Trophoblast cell (in vitro differentiated cells and primary cell): ENCODE results near the gene PPP1R3C.

Experiments used
- DNase-seq, 2 donors: peaks; one replicate each; pipeline ENCODE4 v3.0.0-alpha.2; 2016
- H2AFZ ChIP-seq: 2 replicates; pipeline ENCODE4 v1.6.1; 2013; ENCODE audit warnings: low read length, moderate library complexity, mild to moderate bottlenecking; ENCODE audit not compliant: insufficient read depth, poor library complexity
- H2AK5ac ChIP-seq: 2 replicates; pipeline ENCODE4 v1.6.1; 2013; ENCODE audit warnings: mild to moderate bottlenecking, low read length
- H2BK120ac ChIP-seq: 2 replicates; pipeline ENCODE4 v1.6.1; 2013; ENCODE audit warnings: low read length, mild to moderate bottlenecking, moderate library complexity; ENCODE audit not compliant: insufficient read depth, poor library complexity
- H2BK12ac ChIP-seq: 2 replicates; pipeline ENCODE4 v1.6.1; 2013; ENCODE audit warnings: mild to moderate bottlenecking, low read length, moderate library complexity
- H2BK5ac ChIP-seq: 2 replicates; pipeline ENCODE4 v1.6.1; 2013; ENCODE audit warnings: low read length, low read depth, moderate library complexity, mild to moderate bottlenecking; ENCODE audit not compliant: poor library complexity
- H3K14ac ChIP-seq: 2 replicates; pipeline ENCODE4 v1.6.1; 2013; ENCODE audit warnings: mild to moderate bottlenecking, low read length
- H3K18ac ChIP-seq: 2 replicates; pipeline ENCODE4 v1.6.1; 2013; ENCODE audit warnings: mild to moderate bottlenecking, low read length
- H3K23ac ChIP-seq: 2 replicates; pipeline ENCODE4 v1.6.1; 2013; ENCODE audit warnings: low read length
- H3K27ac ChIP-seq: 2 replicates; pipeline ENCODE4 v1.5.1; 2013; ENCODE audit warnings: low read depth, mild to moderate bottlenecking, inconsistent platforms, low read length, moderate library complexity
- H3K27me3 ChIP-seq: 2 replicates; pipeline ENCODE4 v1.6.1; 2013; ENCODE audit warnings: inconsistent platforms, mild to moderate bottlenecking, low read length, moderate library complexity; ENCODE audit not compliant: insufficient read depth
- H3K36me3 ChIP-seq, 2 experiments: 1 replicate in 1 of 2; 2 replicates in 1 of 2; pipeline ENCODE4 v1.6.1; 2013; ENCODE audit warnings: low read length in 2 of 2, mild to moderate bottlenecking in 2 of 2, moderate library complexity in 1 of 2; ENCODE audit not compliant: insufficient read depth in 2 of 2, control insufficient read depth in 1 of 2
- H3K4ac ChIP-seq: 2 replicates; pipeline ENCODE4 v1.6.1; 2013; ENCODE audit warnings: low read depth, mild to moderate bottlenecking, low read length, moderate library complexity
- H3K4me1 ChIP-seq, 2 experiments: 1 replicate in 1 of 2; 2 replicates in 1 of 2; pipeline ENCODE4 v1.6.1; 2013; ENCODE audit warnings: low read length in 2 of 2, mild to moderate bottlenecking in 2 of 2, moderate library complexity in 1 of 2; ENCODE audit not compliant: insufficient read depth in 2 of 2, control insufficient read depth in 1 of 2
- H3K4me2 ChIP-seq: 2 replicates; pipeline ENCODE4 v1.6.1; 2013; ENCODE audit warnings: inconsistent platforms, mild to moderate bottlenecking, low read length, moderate library complexity
- H3K4me3 ChIP-seq: 2 replicates; pipeline ENCODE4 v1.5.1; 2013; ENCODE audit warnings: mild to moderate bottlenecking, low read depth, low read length, inconsistent platforms
- H3K79me1 ChIP-seq: one replicate; pipeline ENCODE4 v1.6.1; 2013; ENCODE audit warnings: low read length
- H3K79me2 ChIP-seq: 2 replicates; pipeline ENCODE4 v1.6.1; 2013; ENCODE audit warnings: low read length, mild to moderate bottlenecking; ENCODE audit not compliant: control insufficient read depth, insufficient read depth, poor library complexity
- H3K9ac ChIP-seq: 2 replicates; pipeline ENCODE4 v1.6.1; 2013; ENCODE audit warnings: mild to moderate bottlenecking, low read length
- H3K9me3 ChIP-seq: 2 replicates; pipeline ENCODE4 v1.6.1; 2013; ENCODE audit warnings: low read depth, mild to moderate bottlenecking, control low read depth, inconsistent platforms, low read length; ENCODE audit not compliant: insufficient read depth
- H4K12ac ChIP-seq: 2 replicates; pipeline ENCODE4 v1.6.1; 2013; ENCODE audit warnings: low read depth, mild to moderate bottlenecking, low read length, moderate library complexity
- H4K8ac ChIP-seq: 2 replicates; pipeline ENCODE4 v1.6.1; 2013; ENCODE audit warnings: low read depth, mild to moderate bottlenecking, low read length, moderate library complexity
- H4K91ac ChIP-seq: one replicate; pipeline ENCODE4 v1.6.1; 2013; ENCODE audit warnings: low read depth, mild to moderate bottlenecking, low read length, moderate library complexity
- WGBS: extraction: QIAGEN DNeasy Blood & Tissue Kit; methylation state at CpG from one replicate; pipeline ENCODE4 v1.1.7; 2013; ENCODE audit warnings: missing lambda C conversion rate; ENCODE audit not compliant: insufficient read length, insufficient coverage; ENCODE audit errors: extremely low coverage; 5-methylcytosine and 5-hydroxymethylcytosine counted together

PPP1R3C gene

GRCh38 chr10:91607646-91608403 lies 25.0 kb downstream of the PPP1R3C start:
- H2BK12ac ChIP-seq, result no peak overlapping the region
- H2BK5ac ChIP-seq, result no peak overlapping the region
- H3K9me3 ChIP-seq, result no peaks in the 10 kb centered on the region
- no peak overlapping the region for H3K27ac ChIP-seq
- DNase-seq, result no peak
- H4K12ac ChIP-seq, result no peak overlapping the region
- H4K8ac ChIP-seq, result no peak overlapping the region
- no peak overlapping the region for H2AK5ac ChIP-seq
- no peak overlapping the region for H3K18ac ChIP-seq
- H2AFZ ChIP-seq, result no peak overlapping the region
- H3K79me1 ChIP-seq, result no peaks in the 10 kb centered on the region
- no peak overlapping the region for H3K9ac ChIP-seq
- no peak overlapping the region for H2BK120ac ChIP-seq
- H3K79me2 ChIP-seq, result no peaks in the 10 kb centered on the region
- no peak overlapping the region for H3K4me3 ChIP-seq
- no peak overlapping the region for H4K91ac ChIP-seq
- no CpG with 5 or more reads among the region's 5 CpGs for WGBS
- H3K4me2 ChIP-seq, result no peak overlapping the region
- H3K27me3 ChIP-seq, result no peaks in the 10 kb centered on the region
- H3K4ac ChIP-seq, result no peak overlapping the region
- no peaks in the 10 kb centered on the region for H3K4me1 ChIP-seq
- no peak overlapping the region for H3K23ac ChIP-seq
- H3K14ac ChIP-seq, result no peak overlapping the region
- no peaks in the 10 kb centered on the region for H3K36me3 ChIP-seq

GRCh38 chr10:91605968-91606367 lies 26.9 kb downstream of the PPP1R3C start:
- no peak overlapping the region for H2BK120ac ChIP-seq
- no peak overlapping the region for H3K23ac ChIP-seq
- no peak overlapping the region for H2AK5ac ChIP-seq
- no peak overlapping the region for H4K12ac ChIP-seq
- H3K27ac ChIP-seq, result no peak overlapping the region
- no peak overlapping the region for H2BK5ac ChIP-seq
- no peaks in the 10 kb centered on the region for H3K79me1 ChIP-seq
- no peak overlapping the region for H3K4ac ChIP-seq
- H3K4me3 ChIP-seq, result no peak overlapping the region
- H3K9me3 ChIP-seq, result no peaks in the 10 kb centered on the region
- no peak overlapping the region for H3K4me2 ChIP-seq
- H4K8ac ChIP-seq, result no peak overlapping the region
- no peaks in the 10 kb centered on the region for H3K79me2 ChIP-seq
- no peak overlapping the region for H2AFZ ChIP-seq
- DNase-seq, result no peak
- no peak overlapping the region for H3K9ac ChIP-seq
- H3K27me3 ChIP-seq, result no peaks in the 10 kb centered on the region
- no peak overlapping the region for H3K18ac ChIP-seq
- no peak overlapping the region for H3K14ac ChIP-seq
- no peak overlapping the region for H2BK12ac ChIP-seq
- H3K4me1 ChIP-seq, result no peaks in the 10 kb centered on the region
- no peak overlapping the region for H4K91ac ChIP-seq
- H3K36me3 ChIP-seq, result no peaks in the 10 kb centered on the region

GRCh38 chr10:91604553-91605534 lies 28.0 kb downstream of the PPP1R3C start:
- no peak overlapping the region for H4K12ac ChIP-seq
- WGBS, result no CpG with 5 or more reads among the region's 3 CpGs

GRCh38 chr10:91603931-91604331 lies 28.9 kb downstream of the PPP1R3C start:
- Histone ChIP-seq H3K14ac (no peak overlapping the region), H3K18ac (no peak overlapping the region), H3K4me3 (no peak overlapping the region), H3K27me3 (no peaks in the 10 kb centered on the region), H3K9me3 (no peaks in the 10 kb centered on the region), H2BK12ac (no peak overlapping the region), H3K79me1 (no peaks in the 10 kb centered on the region), H3K27ac (no peak overlapping the region), H4K91ac (no peak overlapping the region), H3K4me2 (no peak overlapping the region), H2AFZ (no peak overlapping the region), H3K4me1 (no peaks in the 10 kb centered on the region), H2AK5ac (no peak overlapping the region), H3K9ac (no peak overlapping the region), H3K79me2 (no peaks in the 10 kb centered on the region), H2BK5ac (no peak overlapping the region), H3K36me3 (no peaks in the 10 kb centered on the region), H2BK120ac (no peak overlapping the region), H4K12ac (no peak overlapping the region), H4K8ac (no peak overlapping the region), H3K23ac (no peak overlapping the region), H3K4ac (no peak overlapping the region)
- peak in 1 of 2 donors; percentile 51 for DNase-seq
- WGBS, result no CpG with 5 or more reads among the region's 5 CpGs

More at GRCh38 chr10:91604553-91605534, 28.0 kb downstream of the PPP1R3C start:
- Histone ChIP-seq H4K91ac (no peak overlapping the region), H2BK12ac (no peak overlapping the region), H3K36me3 (no peaks in the 10 kb centered on the region), H3K18ac (no peak overlapping the region), H3K23ac (no peak overlapping the region), H3K27me3 (no peaks in the 10 kb centered on the region), H2AK5ac (no peak overlapping the region), H2AFZ (no peak overlapping the region), H2BK5ac (no peak overlapping the region), H4K8ac (no peak overlapping the region), H3K27ac (no peak overlapping the region), H3K4me1 (no peaks in the 10 kb centered on the region), H2BK120ac (no peak overlapping the region), H3K4me2 (no peak overlapping the region), H3K9ac (no peak overlapping the region), H3K4me3 (no peak overlapping the region), H3K79me1 (no peaks in the 10 kb centered on the region), H3K14ac (no peak overlapping the region), H3K9me3 (no peaks in the 10 kb centered on the region), H3K79me2 (no peaks in the 10 kb centered on the region), H3K4ac (no peak overlapping the region)
- DNase-seq, result no peak
